OCI-LY7 (cell line): ENCODE results near the gene IRGC. TPM values are rescaled to one million over a fixed set of nuclear protein-coding genes. Genes with fewer than 3 reads are reported as not detected.

Source experiments
- BruUV-seq: library from RNA; stranded (reverse); fragments of 400-500 nt; replicated peaks from 2 replicates; lab custom pipeline; 2021; lab: Mats Ljungman, UMichigan
- CTCF ChIA-PET: fragments of 300-600 bp; sonication (Branson Sonifier 250); formaldehyde crosslinking; loops from one replicate; lab custom pipeline; 2022; ENCODE audit warnings: antibody characterized with exemption; ENCODE audit not compliant: unreplicated experiment; lab: Charles Lee
- POLR2A ChIA-PET: fragments of 300-600 bp; sonication (Branson Sonifier 250); formaldehyde crosslinking; loops from one replicate; lab custom pipeline; 2022; ENCODE audit warnings: antibody characterized with exemption; lab: Charles Lee
- DNase-seq: peaks from one replicate; pipeline ENCODE4 v3.0.0-alpha.2; 2015; ENCODE audit warnings: low spot score
- H2AFZ ChIP-seq: fragments of 200-600 bp; sonication (generic), shearing (Covaris generic); 2 replicates; pipeline ENCODE4 v1.6.1; 2014; ENCODE audit warnings: mild to moderate bottlenecking, antibody characterized with exemption, low read length, moderate library complexity
- H3K27ac ChIP-seq: fragments of 200-600 bp; sonication (generic); 2 replicates; pipeline ENCODE4 v1.5.1; 2014; ENCODE audit warnings: mixed run types, low read depth, mild to moderate bottlenecking, moderate library complexity, low read length, inconsistent platforms; ENCODE audit not compliant: poor library complexity, severe bottlenecking
- H3K36me3 ChIP-seq: fragments of 200-600 bp; sonication (generic); 2 replicates; pipeline ENCODE4 v1.6.1; 2014; ENCODE audit warnings: mild to moderate bottlenecking, antibody characterized with exemption, low read length, moderate library complexity, mixed read lengths; ENCODE audit not compliant: insufficient read depth
- H3K4me1 ChIP-seq: fragments of 200-600 bp; sonication (generic); 2 replicates; pipeline ENCODE4 v1.5.1; 2014; ENCODE audit warnings: mild to moderate bottlenecking, low read length; ENCODE audit not compliant: insufficient read depth, poor library complexity, severe bottlenecking
- H3K4me2 ChIP-seq: fragments of 200-600 bp; sonication (generic); 2 replicates; pipeline ENCODE4 v1.6.1; 2014; ENCODE audit warnings: mild to moderate bottlenecking, low read length
- H3K4me3 ChIP-seq: fragments of 200-600 bp; sonication (generic); 2 replicates; pipeline ENCODE4 v1.5.1; 2014; ENCODE audit warnings: mild to moderate bottlenecking, low read depth, low read length; ENCODE audit not compliant: poor library complexity, severe bottlenecking
- H3K79me2 ChIP-seq: fragments of 200-600 bp; sonication (generic); 2 replicates; pipeline ENCODE4 v1.6.1; 2016; ENCODE audit warnings: low read depth, mild to moderate bottlenecking, low read length, moderate library complexity, mixed read lengths; ENCODE audit not compliant: insufficient read depth
- H3K9me2 ChIP-seq: fragments of 200-600 bp; sonication (generic); 2 replicates; pipeline ENCODE4 v1.6.1; 2016; ENCODE audit warnings: mild to moderate bottlenecking, low read length, mixed read lengths; ENCODE audit not compliant: insufficient read depth
- H3K9me3 ChIP-seq: fragments of 200-600 bp; sonication (generic); 2 replicates; pipeline ENCODE4 v1.6.1; 2014; ENCODE audit warnings: mild to moderate bottlenecking, mixed run types, low read length, mixed read lengths
- H4K20me1 ChIP-seq: fragments of 200-600 bp; sonication (generic); 2 replicates; pipeline ENCODE4 v1.6.1; 2014; ENCODE audit warnings: mild to moderate bottlenecking, antibody characterized with exemption, low read length, moderate library complexity, mixed read lengths; ENCODE audit not compliant: insufficient read depth
- CTCF ChIP-seq: fragments of 200-600 bp; sonication (generic); conservative IDR thresholded peaks from 2 replicates; pipeline ENCODE4 v1.5.1; 2014; ENCODE audit warnings: mild to moderate bottlenecking, antibody characterized with exemption, low read length, moderate library complexity, mixed read lengths
- EZH2phosphoT487 ChIP-seq: fragments of 200-600 bp; sonication (generic); IDR thresholded peaks from 2 replicates; pipeline ENCODE4 v1.6.1; 2018; ENCODE audit warnings: low read depth, borderline replicate concordance, mild to moderate bottlenecking, mixed run types, antibody characterized with exemption, low read length, moderate library complexity, mixed read lengths
- intact Hi-C: fragments of 100-400 bp; cut with micrococcal nuclease; formaldehyde crosslinking; loops from one replicate; pipeline ENCODE4 v1.10.0; 2022; ENCODE audit not compliant: unreplicated experiment
- total RNA-seq, 2 experiments: library from RNA; depleted of rRNA in 1 of 2; stranded (reverse); fragments of >200 nt in 1 of 2; shearing (Covaris generic) in 1 of 2; gene quantifications; 2 replicates each; pipeline ENCODE4 v1.2.3, GENCODE V29; 2014 to 2022

The IRGC gene
- total RNA-seq, 2 experiments from 2014 or later: not detected

- Histone ChIP-seq H4K20me1 (no peaks in the 10 kb centered on the region), H3K9me3 (no peaks in the 10 kb centered on the region), H3K4me1 (peaks cover 15% of the 10 kb centered on the region), H3K79me2 (no peaks in the 10 kb centered on the region), H2AFZ (no peak overlapping the region), H3K9me2 (no peaks in the 10 kb centered on the region), H3K36me3 (peaks cover 22% of the 10 kb centered on the region), H3K4me3 (no peak overlapping the region), H3K27ac (no peak overlapping the region), H3K4me2 (peak overlapping the region; percentile 7)
- no TSS peak for BruUV-seq
- no peak for TF ChIP-seq EZH2phosphoT487
- TF ChIP-seq CTCF: no peak
- CTCF ChIA-PET: no interaction called here
- POLR2A ChIA-PET: interaction anchor here (0.6 kb wide), 1 partner anchor 259 kb away, joined by 5 read pairs; the partner anchor contains the start of gene LYPD3
- DNase-seq: no peak
- intact Hi-C loops: loop anchor here (10.0 kb wide), 1 partner anchor 60 kb away; no protein-coding TSS in a partner anchor
These were observed 9.0 kb downstream of the IRGC start for GRCh38 chr19:43724896-43725295.

GRCh38 chr19:43725468-43725867 lies 9.6 kb downstream of the IRGC start:
- Histone ChIP-seq H3K9me3 (no peaks in the 10 kb centered on the region), H3K27ac (no peak overlapping the region), H3K9me2 (no peaks in the 10 kb centered on the region), H4K20me1 (no peaks in the 10 kb centered on the region), H3K4me3 (no peak overlapping the region), H3K4me2 (peak overlapping the region; percentile 7), H3K4me1 (peaks cover 15% of the 10 kb centered on the region), H2AFZ (no peak overlapping the region), H3K36me3 (peaks cover 28% of the 10 kb centered on the region), H3K79me2 (no peaks in the 10 kb centered on the region)
- CTCF ChIA-PET: no interaction called here
- TF ChIP-seq CTCF: no peak
- TF ChIP-seq EZH2phosphoT487: no peak
- POLR2A ChIA-PET: no interaction called here
- no TSS peak for BruUV-seq
- DNase-seq: peak; percentile 25
- intact Hi-C loops: loop anchor here (10.0 kb wide), 1 partner anchor 61 kb away; no protein-coding TSS in a partner anchor

GRCh38 chr19:43726736-43727592 lies 11.1 kb downstream of the IRGC start:
- intact Hi-C loops: loop anchor here (10.0 kb wide), 1 partner anchor 62 kb away; no protein-coding TSS in a partner anchor
- Histone ChIP-seq H2AFZ (no peak overlapping the region), H3K79me2 (no peaks in the 10 kb centered on the region), H3K36me3 (peaks cover 41% of the 10 kb centered on the region), H3K4me3 (no peak overlapping the region), H3K9me3 (no peaks in the 10 kb centered on the region), H4K20me1 (no peaks in the 10 kb centered on the region), H3K27ac (no peak overlapping the region), H3K4me2 (no peak overlapping the region), H3K9me2 (no peaks in the 10 kb centered on the region), H3K4me1 (peaks cover 15% of the 10 kb centered on the region)
- POLR2A ChIA-PET: no interaction called here
- TF ChIP-seq EZH2phosphoT487 (no peak), CTCF (no peak)
- DNase-seq: no peak
- BruUV-seq: no TSS peak
- CTCF ChIA-PET: no interaction called here
